ENCODE results near the gene UGGT1.

The UGGT1 gene, protein sequence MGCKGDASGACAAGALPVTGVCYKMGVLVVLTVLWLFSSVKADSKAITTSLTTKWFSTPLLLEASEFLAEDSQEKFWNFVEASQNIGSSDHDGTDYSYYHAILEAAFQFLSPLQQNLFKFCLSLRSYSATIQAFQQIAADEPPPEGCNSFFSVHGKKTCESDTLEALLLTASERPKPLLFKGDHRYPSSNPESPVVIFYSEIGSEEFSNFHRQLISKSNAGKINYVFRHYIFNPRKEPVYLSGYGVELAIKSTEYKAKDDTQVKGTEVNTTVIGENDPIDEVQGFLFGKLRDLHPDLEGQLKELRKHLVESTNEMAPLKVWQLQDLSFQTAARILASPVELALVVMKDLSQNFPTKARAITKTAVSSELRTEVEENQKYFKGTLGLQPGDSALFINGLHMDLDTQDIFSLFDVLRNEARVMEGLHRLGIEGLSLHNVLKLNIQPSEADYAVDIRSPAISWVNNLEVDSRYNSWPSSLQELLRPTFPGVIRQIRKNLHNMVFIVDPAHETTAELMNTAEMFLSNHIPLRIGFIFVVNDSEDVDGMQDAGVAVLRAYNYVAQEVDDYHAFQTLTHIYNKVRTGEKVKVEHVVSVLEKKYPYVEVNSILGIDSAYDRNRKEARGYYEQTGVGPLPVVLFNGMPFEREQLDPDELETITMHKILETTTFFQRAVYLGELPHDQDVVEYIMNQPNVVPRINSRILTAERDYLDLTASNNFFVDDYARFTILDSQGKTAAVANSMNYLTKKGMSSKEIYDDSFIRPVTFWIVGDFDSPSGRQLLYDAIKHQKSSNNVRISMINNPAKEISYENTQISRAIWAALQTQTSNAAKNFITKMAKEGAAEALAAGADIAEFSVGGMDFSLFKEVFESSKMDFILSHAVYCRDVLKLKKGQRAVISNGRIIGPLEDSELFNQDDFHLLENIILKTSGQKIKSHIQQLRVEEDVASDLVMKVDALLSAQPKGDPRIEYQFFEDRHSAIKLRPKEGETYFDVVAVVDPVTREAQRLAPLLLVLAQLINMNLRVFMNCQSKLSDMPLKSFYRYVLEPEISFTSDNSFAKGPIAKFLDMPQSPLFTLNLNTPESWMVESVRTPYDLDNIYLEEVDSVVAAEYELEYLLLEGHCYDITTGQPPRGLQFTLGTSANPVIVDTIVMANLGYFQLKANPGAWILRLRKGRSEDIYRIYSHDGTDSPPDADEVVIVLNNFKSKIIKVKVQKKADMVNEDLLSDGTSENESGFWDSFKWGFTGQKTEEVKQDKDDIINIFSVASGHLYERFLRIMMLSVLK (N-terminal part only)
- total RNA-seq, result 181 to 243 (median 216) reads per million in 4 experiments

DNA sequence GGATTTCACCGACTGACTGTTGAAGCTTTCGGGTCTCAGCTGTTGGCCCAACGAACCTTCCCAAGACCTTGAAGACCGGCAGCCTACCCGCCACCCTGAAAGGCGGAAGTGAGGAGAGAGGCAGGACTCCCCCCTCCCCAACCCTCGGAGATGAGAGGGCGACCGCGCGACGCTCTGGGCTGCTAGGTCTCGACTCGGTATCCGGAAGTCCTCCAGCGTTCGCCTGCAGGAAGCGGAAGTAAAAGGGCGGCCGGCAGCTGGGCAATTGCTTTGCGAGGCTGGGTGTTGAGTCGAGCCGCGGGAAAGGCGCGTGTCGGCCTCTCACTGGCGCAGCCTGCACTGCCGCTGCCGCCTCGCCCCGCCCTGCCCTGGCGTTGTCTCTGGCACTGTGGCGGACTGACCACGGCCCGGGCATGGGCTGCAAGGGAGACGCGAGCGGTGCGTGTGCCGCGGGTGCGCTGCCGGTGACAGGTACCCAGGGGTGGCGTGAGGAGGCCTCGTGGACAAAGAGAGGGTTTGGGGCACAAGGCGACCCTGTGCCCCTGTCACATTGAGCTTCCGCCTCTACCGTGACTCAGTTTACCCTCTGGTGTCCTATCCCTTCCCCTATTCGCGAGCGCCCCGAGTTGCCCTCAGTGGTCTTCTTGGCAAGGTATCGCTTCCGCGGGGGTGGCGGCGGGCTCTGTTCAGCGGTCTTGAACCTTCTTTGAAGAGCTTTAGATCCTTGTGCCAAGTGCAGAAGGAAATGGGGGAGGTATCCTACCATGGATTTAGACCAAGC is at the start of gene UGGT1:
UGGT1 (plus strand) TSS at position 256 of the 781 bp plus-strand sequence; CDS start at position 414, 158 bp downstream.
- peak; percentile 84 for DNase-seq

DNA sequence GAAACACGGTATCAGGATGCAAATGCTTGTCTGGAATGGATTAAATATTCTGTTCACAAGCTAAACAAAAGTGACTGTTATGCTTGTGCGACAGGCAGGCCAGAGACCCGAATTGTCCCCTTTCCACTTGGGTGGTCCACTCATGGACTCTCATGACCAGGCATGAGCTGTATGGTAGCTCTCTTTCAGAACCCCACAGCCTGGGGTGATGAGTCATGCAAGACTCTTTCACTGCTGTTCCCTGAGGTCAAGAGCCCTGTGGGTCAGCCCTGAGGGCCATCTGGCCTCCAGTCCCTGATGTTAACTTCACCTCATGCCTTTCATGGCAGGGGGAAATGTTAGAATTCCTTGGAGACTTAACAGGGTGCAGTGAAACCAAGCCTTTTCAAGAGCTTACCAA is 49.4 kb upstream of the UGGT1 start:
- DNase-seq, result no peak

DNA sequence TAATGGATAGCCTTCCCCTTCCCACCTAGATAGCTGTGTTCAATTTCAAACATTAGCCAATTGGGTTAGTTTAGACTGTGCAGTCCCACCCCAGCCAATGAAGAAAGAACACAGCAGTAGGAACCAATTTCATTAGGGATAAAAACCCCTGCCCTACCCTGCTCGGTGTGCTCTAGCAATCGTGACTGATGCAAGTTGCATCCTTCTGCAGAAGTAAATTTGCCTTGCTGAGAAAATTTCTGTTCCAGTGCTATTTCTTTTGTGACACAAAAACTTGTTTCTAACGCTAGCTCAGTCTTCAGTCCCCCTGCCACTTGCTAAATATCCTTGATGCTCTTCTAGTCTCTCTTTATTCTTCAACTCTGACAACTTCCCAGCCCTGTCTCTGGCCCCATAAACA is 48.0 kb upstream of the UGGT1 start:
- no peak for DNase-seq

DNA sequence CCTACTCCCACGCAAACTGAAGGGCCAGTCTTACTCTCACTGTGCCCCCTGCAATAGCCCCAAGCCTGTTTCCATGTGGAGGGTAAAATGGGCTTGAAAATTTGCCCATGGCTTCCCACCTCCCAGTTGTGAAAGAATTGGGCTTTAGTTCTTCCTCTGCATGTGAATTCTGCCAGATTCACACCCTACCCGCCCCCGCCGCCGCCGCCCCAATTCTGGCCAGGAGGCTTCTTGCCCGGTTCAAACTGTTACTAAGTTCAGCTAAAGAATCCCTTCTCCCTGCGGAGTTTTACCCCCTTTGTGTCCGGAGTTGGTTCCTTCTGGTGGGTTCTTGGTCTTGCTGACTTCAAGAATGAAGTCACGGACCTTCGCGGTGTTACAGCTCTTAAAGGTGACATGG is 37.7 kb upstream of the UGGT1 start:
- no peak for DNase-seq

DNA sequence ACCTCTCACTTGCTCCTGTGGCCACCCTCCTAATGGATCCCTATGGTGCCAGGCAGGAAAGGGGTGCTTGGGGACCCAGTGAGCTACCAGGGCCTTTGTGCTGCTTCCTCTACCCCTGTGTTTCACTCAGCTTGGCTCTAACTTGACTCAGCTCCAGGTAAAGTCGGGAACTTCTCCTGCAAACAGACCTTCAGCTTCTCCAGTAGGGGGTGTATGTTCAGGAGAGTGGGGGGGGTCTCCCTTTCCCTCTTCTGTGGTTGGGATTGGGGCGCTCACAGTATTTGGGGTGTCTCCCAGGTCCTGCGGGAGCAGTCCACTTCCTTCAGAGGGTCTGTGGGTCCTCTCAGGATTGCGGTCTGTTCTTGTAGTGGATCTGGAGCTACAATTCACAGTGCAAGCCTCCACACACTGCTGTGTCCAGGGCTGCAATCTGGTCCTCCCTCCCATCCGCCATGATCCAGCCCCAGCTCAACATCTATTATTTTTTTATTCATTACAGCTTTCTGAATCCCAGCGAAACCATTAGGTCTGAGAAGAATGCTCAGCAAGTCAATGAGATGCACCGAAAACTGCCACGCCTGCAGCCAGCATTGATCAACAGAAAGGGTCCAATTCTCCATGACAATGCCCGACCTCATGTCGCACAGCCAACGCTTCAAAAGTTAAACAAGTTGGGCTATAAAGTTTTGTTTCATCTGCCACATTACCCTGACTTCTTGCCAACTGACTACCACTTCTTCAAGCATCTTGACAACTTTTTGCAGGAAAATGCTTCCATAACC is 36.7 kb upstream of the UGGT1 start:
- no peak for DNase-seq

DNA sequence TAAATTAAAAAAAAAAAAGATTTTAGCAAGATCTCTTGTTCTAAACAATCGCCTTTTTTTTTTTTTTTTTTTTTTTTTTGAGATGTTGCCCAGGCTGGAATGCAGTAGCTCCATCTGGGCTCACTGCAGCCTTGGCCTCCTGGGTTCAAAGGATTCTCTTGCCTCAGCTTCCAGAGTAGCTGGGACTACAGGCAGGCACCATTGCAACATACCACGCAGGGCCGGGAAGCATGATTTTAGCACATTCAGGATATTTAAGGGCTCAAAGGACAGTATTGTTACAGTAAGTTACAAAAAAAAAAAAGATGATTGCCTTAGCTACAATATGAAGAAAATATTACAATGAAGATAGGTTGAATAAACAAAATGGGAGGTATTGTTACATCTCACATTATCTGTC is 33.7 kb upstream of the UGGT1 start:
- DNase-seq, result no peak

DNA sequence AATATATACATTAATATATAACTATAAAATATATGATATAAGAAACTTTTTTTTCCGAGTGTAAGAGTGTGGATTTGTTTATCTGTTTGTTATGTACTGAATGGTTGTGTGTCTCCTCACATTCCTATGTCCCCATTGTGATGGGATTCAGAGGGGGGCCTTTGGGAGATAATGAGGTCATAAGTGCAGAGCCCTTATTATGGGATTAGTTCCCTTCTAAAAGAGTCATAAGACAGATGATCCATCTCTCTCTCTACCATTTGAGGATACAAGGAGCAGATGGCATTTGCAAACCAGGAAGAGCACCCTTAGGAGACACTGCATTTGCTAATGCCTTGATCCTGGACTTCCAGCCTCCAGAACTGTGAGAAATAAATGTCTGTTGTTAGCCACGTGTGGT is 32.9 kb upstream of the UGGT1 start:
- DNase-seq, result no peak

DNA sequence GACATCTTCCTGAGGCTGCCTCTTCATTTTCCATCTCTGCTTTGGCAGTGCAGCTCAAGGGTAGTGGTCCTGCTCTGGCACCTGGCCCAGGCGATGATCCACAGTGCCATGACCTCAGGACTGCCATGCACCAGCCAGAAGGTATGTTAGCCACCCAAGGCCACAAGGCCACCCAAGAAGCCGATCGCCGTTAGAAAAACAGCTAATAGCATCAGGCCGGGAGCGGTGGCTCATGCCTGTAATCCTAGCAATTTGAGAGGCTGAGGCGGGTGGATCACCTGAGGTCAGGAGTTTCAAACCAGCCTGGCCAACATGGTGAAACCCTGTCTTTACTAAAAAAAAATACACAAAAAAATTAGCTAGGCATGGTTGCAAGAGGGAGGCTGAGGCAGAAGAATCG is 28.4 kb upstream of the UGGT1 start:
- DNase-seq, result no peak

DNA sequence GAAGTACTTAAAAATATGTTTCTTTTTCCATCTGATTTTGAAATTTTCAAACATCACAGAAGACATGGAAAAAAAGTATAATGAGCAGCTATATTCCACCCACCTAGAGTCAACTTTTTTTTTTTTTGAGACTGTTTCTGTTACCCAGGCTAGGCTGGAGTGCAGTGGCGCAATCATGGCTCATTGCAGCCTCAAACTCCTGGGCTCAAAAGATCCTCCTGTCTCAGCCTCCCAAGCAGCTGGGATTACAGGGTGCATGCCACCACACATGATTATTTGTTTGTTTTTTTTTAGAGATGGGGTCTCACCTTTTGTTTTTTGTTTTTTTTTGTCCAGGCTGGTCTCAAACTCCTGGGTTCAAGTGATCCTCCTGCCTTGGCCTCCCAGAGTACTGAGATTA is 26.6 kb upstream of the UGGT1 start:
- DNase-seq, result no peak

DNA sequence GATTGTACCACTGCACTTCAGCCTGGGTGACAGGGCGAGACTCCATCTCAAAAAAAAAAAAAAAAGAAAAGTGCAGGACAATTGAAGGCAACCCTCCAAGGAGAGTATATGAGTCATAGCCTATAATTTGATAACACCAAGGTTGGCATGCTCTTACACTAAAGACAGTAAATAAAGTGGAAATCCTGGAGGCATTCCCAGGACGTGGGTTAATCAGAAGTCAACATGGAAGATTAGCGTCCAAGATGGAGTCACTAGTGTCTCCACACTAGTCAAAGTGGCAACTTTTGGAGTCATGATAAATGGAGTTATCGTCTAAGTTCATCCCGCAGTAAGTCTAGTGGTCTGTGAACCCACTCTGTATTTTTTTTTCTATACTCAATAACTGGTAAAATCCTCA is 21.2 kb upstream of the UGGT1 start:
- no peak for DNase-seq

DNA sequence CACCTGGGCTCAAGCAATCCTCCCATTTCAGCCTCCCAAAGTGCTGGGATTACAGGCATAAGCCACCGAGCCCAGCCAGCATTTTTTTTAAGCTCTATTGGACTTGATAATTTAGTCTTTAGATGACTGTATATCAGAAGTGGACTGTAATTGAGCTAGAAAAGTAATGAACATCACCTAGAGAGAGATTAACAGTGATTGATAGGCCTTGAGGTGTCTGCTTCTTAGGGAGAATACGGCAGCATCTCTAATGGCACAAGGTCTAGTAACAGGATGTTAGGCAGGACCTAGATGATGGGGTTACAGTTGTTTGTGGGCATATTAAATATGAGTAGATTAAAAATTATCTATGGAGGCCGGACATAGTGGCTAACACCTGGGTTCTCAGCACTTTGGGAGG is 17.7 kb upstream of the UGGT1 start:
- DNase-seq, result no peak

DNA sequence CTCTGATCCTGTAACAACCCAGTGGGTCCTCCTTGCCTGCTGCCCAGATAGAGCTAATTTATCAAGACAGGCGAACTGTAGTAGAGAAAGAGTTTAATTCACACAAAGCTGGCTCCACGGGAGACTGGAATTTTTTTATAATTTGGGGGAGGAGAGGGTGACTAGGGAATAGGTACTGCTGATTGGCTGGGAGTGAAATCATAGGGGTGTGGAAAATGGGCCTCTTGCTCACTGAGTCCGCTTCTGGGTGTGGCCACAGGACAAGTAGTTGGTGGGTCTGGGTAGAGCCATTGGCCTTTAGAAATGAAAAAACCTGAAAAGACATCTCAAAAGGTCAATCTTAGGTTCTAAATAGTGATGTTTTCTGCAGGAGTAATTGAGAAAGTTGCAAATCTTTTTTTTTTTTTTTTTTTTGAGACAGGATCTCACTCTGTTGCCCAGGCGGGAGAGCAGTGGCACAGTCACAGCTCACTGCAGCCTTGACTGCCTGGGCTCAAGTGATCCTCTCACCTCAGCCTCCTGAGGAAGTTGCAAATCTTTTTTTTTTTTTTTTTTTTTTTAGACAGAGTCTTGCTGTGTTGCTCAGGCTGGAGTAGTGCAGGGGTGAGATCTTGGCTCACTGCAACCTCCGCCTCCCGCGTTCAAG is 14.4 kb upstream of the UGGT1 start:
- no peak for DNase-seq

DNA sequence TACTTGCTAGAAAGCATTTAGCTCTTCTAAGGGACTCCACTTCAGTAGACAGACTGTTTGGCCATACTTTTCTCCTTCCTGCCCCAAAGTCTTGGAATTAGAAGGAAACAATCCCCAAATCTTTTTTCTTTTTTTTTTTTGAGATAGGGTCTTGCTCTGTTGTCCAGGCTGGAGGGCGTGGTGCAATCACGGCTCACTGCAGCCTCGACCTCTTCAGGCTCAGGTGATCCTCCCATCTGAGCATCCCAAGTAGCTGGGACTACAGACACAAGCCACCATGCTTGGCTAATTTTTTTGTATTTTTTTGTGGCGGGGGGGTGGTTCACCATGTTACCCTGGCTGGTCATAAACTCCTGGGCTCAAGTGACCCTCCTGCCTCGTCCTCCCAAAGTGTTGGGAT is 6.2 kb upstream of the UGGT1 start:
- no peak for DNase-seq

DNA sequence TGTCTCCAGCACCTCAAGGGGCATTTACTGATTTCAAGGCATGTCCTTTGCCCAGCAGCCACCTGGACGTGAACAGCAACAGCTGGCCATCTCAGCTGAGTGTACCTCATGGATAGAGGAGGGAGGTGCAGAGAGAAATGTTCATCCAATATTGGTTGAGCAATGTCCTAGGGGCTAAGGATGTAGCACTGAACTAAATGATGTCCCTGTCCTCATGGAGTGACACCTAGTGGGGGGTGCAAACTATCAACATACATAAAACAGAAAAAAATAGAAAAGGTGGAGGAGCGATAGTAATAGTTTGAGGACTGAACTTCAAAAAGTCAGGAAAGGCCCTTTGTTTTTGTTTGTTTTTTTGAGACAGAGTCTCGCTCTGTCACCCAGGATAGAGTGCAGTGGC is 4.8 kb upstream of the UGGT1 start:
- no peak for DNase-seq

DNA sequence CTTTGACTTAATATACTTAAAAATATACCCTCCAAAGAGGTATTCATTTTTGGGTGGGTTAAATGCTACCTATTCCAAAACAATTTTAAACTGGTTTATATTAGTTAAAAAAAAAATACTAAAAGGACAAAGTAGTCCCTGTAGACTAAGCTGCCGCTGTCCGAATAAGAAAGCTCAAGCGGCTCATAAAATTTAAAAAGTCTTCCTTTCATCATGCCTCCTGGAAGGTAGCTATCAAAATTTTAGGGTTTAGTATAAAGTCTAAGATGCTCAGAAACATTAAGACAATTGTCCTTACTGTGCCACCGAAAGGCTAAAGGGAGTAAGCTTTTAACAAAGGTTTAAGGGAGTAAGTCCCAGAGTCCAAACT is 440 bp upstream of the UGGT1 start:
- no peak for DNase-seq

DNA sequence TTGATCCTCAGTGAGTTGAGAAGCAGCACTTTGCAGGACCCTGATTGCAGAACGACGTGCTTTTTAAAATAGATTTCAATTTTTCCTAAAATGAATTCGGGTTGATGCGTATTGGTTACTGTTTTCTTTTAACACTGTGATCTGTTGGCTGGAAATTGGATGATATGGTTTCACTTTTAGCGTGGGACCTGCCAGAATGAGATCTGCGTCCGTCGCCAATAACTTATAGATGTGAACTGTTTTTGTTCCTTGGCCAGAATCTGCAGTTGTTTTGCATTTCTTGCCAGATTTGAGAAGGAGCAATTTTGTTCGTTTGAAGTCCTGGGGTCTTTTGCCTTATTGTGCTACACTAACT is 703 bp downstream of the UGGT1 start:
- DNase-seq, result no peak

DNA sequence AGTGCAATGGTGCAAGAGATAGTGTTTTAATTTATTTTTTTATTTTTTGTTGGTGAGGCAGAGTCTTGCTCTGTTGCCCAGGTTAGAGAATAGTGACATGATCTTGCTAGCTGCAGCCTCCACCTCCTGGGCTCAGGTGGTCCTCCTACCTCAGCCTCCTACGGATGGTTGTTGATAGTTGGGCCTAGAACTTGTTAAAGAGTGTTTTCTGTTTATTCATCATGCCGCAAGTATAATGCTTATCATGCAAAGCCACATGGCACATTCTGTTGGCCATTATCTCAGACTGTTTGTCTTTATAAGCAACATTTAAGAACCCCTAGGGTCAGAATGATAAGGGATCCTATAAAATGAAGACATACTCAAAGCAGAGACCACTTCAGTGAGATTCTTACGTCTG is 1.7 kb downstream of the UGGT1 start:
- DNase-seq, result no peak

DNA sequence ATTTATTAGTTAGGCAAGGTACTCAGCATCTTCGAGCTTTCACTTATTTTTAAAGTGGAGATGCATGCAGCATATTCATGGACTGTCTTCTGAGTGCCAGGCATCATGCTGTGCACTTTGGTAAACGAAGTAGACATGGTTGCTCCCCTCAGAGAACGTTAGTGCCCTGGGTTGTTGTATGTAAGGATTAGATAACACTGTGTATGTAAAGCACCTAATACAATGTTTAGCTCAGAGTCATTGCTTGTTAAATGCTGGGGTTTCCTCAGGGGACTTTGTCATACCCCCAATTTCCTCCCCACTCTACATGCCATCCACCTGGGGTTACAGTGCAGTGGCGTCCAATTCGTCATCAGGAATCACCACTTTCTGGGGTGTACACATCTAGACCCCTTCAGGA is 2.8 kb downstream of the UGGT1 start:
- DNase-seq, result no peak

DNA sequence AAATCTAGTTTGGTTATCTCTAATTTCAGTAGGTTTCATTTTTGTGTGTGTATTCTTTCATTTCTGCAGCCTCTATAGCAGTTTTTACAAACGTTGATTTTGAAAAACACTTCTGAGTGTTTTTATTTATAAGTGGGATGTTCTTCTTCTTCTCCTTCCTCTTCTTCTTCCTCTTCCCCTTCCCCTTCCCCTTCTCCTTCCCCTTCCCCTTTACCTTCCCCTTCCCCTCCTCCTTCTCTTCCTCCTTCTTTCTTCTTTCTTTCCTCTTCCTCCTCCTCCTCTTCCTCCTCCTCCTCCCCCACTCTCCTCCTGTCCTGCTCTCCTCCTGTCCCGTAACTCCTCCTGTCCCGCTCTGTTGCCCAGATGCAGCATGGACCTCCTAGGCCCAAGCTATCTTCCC is 4.2 kb downstream of the UGGT1 start:
- no peak for DNase-seq

DNA sequence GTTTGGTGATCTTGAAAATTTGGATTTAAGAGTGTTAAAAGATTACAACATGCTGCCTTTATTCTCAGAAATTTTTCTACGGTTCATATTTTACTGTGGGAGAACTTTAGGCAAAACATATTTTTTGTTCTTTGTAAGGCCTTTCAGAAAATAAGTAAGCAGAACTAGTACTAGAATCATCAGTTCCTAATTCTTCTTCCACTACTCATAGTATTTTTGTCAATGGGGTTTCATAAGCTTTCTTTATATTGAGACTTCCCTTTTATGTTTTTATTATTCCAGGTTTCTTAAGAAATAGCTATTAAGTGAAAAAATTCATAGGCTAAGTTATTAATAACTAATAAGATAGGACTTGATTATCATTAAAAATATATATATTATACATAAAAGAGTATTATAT is 12.4 kb downstream of the UGGT1 start:
- DNase-seq, result no peak

DNA sequence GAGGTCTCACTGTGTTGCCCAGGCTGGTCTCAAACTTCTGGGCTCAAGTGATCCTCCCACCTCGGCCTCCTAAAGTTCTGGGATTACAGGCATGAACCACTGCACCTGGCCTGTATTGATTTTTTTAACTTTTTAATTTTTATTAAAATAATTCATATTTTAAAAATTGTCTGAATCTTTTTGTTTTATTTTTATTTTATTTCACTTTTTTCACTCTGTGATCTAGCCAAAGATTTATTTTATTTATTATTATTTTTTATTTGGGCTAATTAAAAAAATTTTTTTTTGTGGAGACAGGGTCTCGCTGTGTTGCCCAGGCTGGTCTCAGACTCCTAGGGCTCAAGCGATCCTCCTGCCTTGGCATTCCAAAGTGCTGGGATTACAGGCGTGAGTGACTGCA is 14.1 kb downstream of the UGGT1 start:
- no peak for DNase-seq
